Dermis microvascular lymphatic vessel endothelial cell (primary cell): ENCODE results near the gene MRPS33. TPM values are rescaled to one million over a fixed set of nuclear protein-coding genes. Genes with fewer than 3 reads are reported as not detected.
"Not testable (repeated sequence)": the region's sequence is repeated elsewhere in the genome, so short reads cannot be mapped to it uniquely, and the experiment has no call there.

Experiments used
- DNase-seq, 2 donors: peaks; one replicate each; pipeline versions ENCODE4 v3.0.0 to v3.0.0-alpha.2; 2010; ENCODE audit warnings: low read depth in 2 of 2
- total RNA-seq: library from RNA; depleted of rRNA; stranded (reverse); fragments of >200 nt; gene quantifications from 2 replicates; pipeline ENCODE4 v1.2.1, GENCODE V29; 2014

MRPS33 gene
- total RNA-seq: 12.4 and 20.4 TPM in 2 replicates

DNA sequence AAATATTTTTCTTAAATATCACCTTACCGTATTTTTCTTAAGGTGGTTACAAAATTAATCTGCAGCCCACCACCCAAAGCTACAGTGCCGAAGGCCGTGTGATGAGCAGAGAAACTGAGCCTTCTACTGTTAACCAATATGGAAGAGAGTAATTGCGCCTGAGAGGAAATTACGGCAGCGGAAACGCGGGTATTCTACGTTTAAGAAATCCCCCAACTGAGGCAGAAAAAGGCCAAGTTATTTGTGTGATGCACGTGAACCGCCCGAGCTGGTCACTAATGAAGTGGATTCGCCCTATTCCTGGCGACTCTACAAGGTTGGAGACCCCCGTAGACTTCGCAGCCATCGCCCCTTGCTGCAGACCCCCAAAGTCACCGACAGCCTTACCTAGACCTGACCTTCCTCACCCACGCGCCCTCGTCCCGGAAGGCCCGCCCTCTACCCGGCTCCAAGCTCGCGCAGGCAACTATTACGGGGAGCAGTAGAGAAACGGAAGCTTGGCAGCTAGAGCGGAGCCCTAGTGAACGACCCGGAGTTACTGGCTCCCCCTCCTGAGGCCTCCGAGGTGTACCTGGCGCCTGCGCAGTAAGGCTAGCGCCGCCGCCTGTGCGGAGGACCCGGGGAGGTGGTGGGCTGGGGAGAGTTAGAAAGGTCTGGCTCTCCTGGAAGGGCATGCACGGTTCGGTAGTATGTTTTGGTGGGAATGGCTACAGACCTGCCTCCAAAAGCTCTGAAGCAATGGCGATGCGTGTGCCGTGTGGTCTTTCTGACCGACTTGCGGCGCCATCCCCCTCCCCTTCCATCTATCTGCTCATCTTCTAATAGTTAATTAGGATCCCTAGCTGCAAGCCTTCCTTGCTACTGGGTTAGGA, at the start of gene MRPS33:
MRPS33 (minus strand) TSS at position 429 of the 872 bp plus-strand sequence. CDS start 4,319 bp downstream, outside the sequence.
- DNase-seq: peak; percentile 94 to 96

DNA sequence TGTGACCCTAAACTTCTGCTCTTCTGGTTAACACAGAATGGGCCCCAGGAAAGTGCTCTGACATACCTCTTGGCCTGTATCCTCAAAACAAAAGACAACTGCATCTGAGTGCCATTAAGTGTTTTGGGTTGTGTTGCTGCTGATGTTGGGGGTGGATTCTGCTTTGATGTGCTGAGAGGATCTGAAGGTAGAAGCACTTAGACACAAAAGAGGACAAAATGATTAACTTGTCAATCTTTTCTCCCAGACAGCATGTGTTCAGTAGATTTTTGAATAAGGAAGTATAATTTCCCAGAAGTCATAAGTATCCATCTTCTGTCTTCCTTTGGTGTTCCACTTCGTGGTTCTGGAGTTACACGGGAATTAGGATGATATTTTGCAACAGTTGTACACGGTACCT, 43.0 kb upstream of the MRPS33 start:
- DNase-seq: no peak

DNA sequence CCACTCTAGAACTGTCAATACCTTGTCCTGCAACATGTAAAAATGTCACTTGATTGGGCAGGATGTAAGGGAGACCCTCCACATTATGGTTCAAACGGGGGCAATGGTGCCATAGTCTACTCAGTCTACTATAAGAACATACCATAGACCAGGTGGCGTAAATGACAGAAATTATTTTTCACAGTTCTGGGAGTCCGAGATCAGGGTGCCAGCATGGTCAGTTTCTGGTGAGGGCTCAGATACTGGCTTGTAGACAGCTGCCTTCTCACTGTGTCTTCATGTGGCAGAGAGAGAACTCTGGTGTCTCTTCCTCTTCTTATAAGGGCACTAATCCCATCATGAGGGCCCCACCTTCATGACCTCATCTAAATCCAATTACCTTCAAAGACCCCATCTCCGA, 40.4 kb upstream of the MRPS33 start:
- DNase-seq: no peak

DNA sequence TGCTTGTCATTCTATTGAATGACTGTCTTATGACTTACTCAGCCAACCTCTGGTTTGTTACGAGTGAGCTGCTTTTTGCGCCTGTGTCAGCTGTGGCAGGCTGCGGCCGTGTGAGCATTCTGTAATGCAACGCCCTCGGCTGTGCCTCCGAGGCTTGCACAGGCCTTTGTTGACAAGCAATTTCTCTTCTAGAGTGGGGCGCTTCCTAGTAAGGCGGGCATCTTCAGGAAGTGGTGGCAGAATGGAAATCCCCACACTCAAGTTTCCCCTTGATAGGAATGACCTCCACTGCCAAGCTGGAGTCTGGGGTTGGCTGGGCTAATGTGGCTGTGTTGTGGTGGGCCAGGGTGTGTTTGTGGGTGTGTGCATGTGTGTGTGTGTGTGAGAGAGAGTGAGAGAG, 38.9 kb upstream of the MRPS33 start:
- DNase-seq: no peak

DNA sequence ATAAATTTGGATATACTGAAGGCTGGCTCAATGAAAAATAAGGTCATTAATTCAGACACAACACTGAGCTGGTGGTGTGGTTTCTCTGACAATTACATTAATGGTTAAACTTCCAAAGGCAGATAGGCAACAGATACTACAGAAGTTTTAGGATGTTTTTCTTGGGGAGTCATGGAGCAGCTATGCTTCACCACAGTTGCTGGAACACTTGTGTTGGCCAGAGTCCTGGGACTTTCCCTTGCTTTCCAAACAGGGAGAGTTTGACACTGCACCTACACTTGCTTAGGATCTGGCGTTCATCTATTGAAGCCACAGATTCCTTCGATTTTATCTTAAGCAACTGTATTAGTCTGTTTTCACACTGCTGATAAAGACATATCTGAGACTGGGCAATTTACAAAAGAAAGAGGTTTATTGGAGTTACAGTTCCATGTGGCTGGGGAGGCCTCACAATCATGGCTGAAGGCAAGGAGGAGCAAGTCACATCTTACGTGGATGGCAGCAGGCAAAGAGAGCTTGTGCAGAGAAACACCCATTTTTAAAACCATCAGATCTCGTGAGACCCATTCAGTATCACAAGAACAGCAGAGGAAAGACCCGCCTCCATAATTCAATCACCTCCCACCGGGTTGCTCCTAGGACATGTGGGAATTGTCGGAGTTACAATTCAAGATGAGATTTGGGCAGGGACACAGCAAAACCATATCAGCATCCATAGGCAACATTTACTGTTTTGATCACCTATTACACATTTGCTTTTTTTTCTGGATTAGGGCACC, 31.3 kb upstream of the MRPS33 start:
- no peak for DNase-seq

DNA sequence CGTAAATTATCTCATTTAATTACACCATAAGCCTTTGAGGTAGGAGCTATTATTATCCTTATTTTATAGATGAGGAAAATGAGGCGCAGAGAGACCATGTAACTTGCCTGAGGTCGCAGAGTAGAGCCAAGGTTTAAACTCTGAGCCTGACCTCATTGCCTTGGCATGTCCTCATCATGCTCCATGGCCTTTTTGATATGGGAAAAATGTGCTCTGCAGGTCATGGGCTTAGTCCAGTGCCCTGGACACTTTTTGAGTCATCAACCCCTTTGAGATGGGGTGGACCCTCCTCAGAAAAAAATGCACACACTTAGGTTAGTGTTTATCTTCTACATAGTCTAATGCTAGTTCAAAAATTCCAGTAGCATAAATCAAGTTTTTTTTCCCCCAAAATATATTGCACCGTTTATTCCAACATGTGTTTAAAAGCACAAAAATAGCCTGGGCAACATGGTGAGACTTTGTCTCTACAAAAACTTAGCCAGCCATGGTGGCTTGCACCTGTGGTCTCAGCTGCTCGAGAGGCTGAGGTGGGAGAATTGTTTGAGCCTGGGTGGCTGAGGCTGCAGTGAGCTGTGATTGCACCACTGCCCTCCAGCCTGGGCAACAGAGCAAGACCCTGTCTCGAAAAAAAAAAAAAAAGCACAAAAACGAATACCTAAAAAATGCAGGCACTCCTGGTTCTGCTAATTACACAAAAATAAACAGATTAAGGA, 30.5 kb upstream of the MRPS33 start:
- DNase-seq: no peak

DNA sequence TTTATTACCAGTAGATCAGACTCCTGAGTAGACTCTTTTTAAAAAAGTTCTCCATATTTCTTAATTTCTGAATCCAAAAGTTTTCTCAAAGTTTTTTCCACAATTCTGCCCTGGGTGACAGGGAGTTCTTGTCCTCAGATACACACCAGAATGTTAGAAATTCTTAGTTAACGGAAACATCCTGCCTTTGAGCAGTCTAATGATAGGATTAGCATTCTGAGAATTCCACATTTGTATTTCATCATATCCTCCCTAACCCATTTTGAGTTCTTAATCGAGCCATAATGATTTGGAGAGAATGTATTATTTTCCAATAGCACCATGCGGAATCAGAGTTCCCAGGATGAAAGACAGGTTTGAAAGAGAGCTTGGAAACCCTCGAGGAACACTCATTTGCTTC, 28.9 kb upstream of the MRPS33 start:
- no peak for DNase-seq

DNA sequence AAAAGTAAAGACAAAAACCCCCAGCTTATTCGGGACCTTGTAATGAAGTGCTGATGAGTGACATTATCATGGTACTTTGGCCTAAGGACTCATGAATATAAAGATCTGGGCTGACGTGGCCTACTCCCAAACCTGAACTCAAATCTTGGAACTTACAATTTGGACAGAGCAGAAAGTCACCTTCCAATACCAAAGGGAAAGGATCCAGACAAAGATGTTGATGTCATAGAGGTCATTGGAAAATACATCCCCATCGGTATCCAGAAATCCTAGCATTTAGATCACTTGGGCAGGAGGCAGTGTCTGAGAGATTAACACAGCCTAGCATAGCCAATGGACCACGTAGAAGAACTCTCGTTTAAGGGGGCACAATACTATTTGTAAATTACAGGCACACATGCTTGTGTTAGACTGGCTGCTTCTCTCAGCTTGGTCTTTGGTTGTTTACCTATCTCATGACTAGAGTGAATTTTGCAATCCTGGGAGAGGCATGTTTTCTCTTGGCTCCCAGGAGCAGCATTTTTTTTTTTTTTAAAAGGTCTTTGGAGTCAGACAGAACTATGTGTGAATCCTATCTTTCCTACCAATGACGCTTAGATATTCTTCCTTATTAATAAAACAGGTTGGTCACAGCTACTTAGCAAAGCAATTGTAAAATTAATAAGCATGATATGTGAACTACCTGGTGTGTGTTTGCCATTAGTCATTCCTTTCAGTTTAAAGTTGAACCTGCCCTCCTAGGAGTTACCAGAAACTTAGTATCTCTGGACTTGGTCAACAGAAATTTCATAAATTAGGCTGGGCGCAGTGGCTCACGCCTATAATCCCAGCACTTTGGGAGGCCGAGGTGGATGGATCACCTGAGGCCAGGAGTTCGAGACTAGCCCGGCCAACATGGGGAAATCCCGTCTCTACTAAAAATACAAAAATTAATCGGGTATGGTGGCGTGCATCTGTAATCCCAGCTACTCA, 27.8 kb upstream of the MRPS33 start:
- no peak for DNase-seq

DNA sequence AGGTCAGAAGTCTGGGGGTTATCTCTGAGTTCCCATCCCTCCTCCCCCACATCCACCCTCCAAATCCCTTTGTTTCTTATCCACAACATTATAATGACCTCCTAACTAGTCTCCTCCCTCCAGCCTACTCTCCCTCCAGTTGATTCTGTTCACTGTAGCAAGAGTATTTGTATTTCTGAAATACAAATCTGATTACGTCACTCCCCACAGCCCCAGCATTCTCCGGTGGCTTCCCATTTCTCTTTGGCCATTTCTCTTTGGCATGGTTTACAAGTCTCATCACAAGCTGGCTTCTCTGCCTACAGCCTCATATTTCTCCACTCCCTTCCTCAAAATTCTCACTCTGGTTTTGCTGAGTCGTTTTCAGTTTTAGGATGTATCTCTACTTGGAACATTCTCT, 24.6 kb upstream of the MRPS33 start:
- DNase-seq: no peak

DNA sequence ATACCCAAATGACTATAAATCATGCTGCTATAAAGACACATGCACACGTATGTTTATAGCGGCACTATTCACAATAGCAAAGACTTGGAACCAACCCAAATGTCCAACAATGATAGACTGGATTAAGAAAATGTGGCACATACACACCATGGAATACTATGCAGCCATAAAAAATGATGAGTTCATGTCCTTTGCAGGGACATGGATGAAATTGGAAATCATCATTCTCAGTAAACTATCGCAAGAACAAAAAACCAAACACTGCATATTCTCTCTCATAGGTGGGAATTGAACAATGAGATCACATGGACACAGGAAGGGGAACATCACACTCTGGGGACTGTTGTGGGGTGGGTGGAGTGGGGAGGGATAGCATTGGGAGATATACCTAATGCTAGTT, 23.3 kb upstream of the MRPS33 start:
- not testable (repeated sequence) for DNase-seq

DNA sequence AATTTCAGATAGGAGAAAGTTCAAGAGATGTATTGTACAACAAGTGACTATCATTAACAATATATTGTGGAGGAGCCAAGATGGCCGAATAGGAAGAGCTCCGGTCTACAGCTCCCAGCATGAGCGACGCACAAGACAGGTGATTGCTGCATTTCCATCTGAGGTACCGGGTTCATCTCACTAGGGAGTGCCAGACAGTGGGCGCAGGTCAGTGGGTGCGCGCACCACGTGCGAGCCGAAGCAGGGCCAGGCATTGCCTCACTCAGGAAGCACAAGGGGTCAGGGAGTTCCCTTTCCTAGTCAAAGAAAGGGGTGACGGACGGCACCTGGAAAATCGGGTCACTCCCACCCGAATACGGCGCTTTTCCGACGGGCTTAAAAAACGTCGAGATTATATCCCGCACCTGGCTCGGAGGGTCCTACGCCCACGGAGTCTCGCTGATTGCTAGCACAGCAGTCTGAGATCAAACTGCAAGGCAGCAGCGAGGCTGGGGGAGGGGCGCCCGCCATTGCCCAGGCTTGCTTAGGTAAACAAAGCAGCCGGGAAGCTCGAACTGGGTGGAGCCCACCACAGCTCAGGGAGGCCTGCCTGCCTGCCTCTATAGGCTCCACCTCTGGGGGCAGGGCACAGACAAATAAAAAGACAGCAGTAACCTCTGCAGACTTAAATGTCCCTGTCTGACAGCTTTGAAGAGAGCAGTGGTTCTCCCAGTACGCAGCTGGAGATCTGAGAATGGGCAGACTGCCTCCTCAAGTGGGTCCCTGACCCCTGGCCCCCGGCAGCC, 18.0 kb upstream of the MRPS33 start:
- DNase-seq: not testable (repeated sequence)

DNA sequence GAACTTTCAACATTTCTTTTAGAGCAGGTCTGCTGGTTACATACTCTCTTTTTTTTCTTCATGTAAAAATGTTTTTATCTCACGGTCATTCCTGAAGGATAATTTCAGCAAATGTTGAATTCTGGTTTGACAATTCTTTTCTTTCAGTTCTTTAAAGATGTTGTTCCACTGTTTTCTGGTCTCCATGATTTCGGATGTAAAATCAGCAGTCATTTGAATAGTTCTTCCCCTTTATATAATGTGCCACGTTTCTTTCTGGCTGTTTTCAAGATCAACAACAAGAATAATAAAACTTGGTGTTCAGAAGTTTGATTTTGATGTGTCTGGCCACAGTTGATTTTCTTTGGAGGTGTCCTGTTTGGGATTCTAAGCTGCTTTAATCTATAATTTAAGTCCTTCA, 14.0 kb upstream of the MRPS33 start:
- no peak for DNase-seq

DNA sequence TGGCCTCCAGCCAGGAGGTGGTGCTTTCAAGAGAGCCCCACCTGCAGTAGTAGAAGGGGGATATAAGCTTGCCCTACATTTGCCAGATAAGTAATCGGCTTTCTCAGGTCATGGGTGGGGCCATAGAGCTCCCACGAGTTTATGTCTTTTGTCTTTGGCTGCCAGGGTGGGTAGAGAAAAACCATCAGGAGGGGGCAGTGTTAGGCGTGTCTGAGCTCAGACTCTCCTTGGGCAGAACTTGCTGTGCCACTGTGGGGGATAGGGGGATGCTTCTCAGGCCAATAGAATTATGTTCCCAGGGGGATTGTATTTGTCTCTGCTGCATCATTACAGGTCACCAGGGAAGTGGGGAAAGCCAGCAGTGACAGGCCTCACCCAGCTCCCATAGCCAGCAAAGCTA, 12.3 kb upstream of the MRPS33 start:
- no peak for DNase-seq

DNA sequence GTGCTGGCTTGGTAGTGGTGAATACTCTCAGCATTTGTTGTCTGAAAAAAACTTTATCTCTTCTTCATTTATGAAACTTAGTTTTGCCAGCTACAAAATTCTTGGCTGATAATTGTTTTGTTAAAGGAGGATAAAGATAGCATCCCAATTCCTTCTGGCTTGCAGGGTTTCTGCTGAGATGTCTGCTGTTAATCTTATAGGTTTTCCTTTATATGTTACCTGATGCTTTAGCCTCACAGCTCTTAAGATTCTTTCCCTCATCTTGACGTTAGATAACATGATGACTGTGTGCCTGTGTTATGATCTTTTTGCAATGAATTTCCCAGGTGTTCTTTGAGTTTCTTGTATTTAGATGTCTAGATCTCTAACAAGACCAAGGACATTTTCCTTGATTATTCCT, 9.9 kb upstream of the MRPS33 start:
- no peak for DNase-seq

DNA sequence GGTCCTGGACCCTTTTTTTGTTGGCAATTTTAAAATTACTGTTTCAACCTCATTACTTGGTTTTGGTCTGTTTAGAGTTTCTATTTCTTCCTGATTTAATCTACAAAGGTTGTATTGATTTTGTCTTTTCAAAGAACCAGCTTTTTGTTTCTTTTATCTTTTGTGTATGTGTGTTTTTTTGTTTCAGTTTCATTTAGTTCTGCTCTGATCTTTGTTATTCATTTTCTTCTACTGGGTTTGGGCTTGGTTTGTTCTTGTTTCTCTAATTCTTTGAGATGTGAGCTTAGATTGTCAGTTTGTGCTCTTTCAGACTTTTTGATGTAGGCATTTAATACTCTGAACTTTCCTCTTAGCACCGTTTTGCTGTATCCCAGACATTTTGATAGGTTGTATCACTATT, 8.5 kb upstream of the MRPS33 start:
- DNase-seq: no peak

DNA sequence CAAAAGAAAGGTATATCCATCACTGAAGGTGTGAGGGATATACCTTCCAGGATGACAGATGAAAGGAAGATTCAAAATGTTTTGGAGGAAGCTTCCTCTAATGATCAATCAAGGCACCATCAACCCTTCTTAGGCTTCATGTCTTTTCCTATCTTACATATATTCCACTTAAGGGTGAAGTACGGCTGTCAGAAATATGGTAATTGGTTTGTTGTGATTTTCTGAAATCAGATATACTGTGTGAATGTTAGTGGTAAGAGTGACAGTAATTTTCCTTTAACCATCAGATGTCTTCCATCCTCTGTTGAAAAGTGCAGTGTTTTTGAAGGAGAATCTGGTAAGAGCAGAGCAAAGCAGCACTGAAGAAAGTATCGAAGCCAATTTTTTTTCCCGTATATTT, 2.8 kb upstream of the MRPS33 start:
- DNase-seq: no peak

DNA sequence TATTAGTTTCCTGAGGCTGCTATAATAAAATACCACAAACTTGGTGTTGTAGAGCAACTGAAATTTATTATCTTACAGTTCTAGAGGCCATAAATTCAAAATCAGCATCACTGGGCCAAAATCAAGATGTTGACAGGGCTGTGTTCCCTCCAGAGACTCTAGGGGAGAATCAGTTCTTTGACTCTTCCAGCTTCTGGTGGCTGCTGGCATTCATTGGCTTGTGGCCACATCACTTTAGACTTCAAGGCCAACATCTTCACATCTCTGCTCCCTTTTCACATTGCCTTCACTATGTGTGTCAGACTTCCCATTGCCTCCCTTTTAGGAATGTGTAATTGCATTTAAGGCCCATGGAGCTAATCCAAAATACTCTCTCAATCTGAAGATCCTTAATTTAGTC, 1.6 kb upstream of the MRPS33 start:
- DNase-seq: no peak

DNA sequence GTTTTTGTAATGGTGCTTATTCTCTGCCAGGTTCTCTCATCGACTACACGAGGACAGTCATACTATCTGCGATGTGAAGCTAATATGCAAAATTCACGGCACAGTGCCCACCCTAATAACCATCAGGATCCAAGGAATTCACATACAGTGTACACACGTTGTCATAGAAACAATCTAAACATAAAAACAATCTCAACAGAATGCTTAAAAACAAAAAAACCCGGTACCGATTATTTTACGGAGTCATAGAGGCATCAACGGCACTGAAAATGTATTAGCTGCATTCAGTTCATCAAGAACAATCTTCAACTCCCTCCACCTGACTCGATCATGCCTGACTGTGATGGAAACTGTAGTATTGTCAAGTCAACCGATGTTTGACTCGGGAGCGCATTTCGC, 628 bp downstream of the MRPS33 start:
- peak; percentile 14 to 45 for DNase-seq

DNA sequence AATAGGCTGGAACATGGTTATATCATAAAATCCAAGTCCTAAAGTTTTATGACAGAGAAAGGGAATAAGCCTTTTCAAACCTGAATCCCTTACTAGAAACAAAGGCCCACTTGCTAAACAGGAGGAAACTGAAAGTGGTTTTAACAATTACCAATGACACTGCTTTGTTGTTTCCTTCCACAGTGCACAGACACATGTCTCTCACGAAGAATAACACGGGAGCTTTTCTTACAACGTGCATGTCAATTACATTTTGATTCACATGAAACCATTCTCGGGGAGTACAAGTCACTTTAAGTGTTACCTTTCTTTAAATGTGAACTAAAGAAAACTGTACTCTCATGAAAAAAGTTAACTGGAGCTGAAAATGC, 1.4 kb downstream of the MRPS33 start:
- DNase-seq: no peak

DNA sequence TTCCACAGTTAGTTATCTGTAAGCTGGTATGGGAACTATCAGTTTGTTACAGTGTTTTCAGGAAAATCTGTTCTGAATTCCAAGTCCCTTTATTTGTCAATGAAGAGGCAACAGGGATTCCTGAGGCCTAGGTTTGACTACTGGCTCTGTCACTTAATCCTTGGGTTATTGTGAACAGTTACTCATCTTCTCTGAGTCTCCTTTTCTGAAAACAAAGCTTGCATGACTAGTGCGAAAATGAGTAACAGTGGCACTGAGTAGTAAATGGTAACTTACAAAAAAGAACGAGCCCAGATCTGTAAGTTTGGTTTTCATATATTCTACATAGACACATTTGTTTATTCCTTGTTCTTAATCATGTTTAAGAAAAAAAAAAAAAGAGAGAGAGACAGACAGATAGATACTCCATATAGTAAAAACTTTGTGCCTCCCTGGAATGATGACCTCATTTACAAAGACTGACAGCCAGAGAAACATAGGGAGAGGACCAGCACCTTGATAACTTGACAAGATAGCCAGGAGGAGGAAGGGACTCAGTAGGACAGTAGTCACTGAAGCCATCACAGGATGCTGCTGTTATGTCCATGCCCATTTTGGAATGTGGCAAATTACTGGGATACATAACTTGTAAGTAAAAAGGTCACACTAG, 1.9 kb downstream of the MRPS33 start:
- no peak for DNase-seq
